Adipose tissue (tissue), 3 donors: ENCODE results near the gene VWA8. TPM values are rescaled to one million over a fixed set of nuclear protein-coding genes. Genes with fewer than 3 reads are reported as not detected.

Experiments
- H3K27ac ChIP-seq: one replicate; pipeline ENCODE4 v1.5.1; 2013; ENCODE audit warnings: low read depth, low read length
- WGBS, 3 donors: extraction: QIAGEN DNeasy Blood & Tissue Kit; methylation state at CpG; one replicate each; pipeline ENCODE4 v1.1.7; 2013; 5-methylcytosine and 5-hydroxymethylcytosine counted together
- polyA plus RNA-seq, 3 donors: library from polyadenylated mRNA; stranded (reverse); fragments of 200-250 nt; gene quantifications; one replicate each; pipeline ENCODE4 v1.2.3, GENCODE V29; 2013
- donor health status: healthy with polysubstance abuse.
- donor health status: Bipolar disorder and iron deficiency.
- donor health status: healthy.

The VWA8 gene
- polyA plus RNA-seq: 1 to 10 TPM; 4.5 to 7.7 (median 5.1) TPM

DNA sequence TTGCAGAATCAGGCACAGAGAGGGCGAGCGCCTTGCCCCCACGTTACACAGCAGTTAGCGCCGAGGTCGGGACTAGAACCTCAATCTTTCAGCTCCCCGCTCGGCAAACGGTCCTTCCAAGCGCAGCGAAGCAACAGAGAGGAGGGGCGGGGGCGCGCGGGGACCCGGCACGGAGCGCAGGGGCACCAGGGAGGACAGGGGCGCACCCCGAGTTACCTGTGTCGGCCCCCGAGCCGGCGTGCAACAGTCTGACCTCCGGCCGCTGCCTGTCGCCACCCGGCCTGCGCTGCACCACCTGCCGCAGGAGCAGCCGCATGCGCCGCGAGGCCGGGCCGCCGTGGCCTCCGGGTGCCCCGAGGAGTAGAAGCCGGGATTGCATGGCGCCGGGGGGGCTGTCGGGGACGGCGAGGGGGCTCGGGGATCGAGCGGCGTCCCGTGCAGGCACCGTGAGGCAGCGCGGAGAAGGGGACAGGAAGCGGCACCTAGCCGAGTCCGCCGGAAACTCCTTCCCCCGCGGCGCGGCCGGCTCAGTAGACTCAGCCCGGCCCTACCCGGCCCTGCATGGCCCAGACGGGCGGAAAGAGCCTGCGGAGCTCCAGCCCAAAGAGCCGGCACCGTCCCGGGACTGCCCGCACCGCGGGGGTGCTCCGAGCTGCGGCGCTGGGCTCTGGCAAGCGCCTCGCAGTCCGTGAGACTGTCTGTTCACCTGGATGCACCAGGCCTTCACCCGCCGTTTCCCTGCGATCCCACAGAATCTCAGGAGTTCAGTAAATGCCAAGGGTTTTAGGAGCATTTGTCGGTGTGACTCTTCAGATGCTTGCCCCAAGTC, at the start of gene VWA8:
Gene VWA8, minus strand, starts transcription at position 473 of the 829 bp plus-strand sequence. Its CDS starts 94 bp downstream, at position 379.
- 1% methylated on average over 69 to 83 of the region's 83 CpGs for WGBS, 3 donors

DNA sequence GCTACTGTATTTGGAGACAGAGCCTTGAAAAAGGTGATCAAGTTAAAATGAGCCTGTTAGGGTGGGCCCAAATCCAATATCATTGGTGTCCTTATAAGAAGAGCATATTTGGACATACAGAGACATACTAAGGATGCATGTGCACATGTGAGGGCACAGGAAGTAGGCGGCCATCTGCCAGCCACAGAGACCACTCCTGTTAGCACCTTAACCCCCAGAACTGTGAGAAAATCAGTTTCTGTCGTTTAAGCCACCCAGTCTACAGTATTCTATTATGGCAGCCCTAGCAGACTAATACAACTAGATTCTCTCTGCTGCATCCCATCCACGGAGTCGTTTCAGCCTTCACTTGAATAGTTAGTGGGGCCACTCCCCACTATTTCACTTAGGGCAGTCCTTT, 48.1 kb upstream of the VWA8 start:
- WGBS, 3 donors: 90 to 95% (median 92%) methylated on average over 4 of the region's 4 CpGs
- no peak overlapping the region for H3K27ac ChIP-seq

More for the DNA sequence above, at the start of gene VWA8:
- peak within 1 kb of the TSS; percentile 90 for H3K27ac ChIP-seq

DNA sequence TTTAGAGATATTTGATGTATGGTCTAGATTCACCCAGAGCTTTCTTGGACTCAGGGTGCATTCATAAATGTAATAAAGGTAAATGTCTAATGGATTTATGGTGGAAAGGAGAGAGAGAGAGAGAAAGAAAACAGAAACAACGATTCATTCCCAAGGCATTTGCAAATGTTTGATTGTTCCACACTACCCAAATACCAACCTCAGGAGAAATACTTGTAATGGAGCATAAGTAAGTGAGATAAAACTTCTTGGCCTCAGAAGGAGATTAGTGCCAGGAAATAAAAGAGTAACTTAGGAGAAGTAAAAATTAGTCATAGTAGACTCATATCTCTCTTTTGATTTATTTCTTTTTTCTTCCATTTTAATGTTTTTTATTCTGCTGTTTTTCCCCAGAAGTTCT, 46.9 kb upstream of the VWA8 start:
- 50 to 55% (median 51%) methylated on average over 1 of the region's 1 CpG for WGBS, 3 donors
- H3K27ac ChIP-seq: no peak overlapping the region

DNA sequence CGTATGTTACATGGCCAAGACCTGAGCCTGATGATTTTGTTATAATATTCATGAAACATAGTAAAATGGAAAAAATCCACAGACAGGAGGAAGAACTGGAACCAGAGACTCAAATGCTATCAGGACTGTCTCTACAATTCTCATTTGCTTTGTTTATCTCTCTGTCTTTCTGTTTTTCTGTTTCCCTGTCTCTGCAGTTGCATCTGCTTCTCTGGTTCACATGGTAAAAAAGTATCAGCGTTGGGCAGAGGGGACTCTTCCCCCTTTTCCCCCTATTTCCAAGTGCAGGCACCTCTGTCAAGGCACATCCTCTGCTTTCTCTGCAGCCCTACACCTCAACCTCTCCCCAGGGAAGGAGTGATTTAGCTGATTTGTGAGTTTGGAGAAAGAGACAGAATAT, 41.2 kb upstream of the VWA8 start:
- 63 to 83% (median 68%) methylated on average over 2 of the region's 2 CpGs for WGBS, 3 donors
- H3K27ac ChIP-seq: no peak overlapping the region

DNA sequence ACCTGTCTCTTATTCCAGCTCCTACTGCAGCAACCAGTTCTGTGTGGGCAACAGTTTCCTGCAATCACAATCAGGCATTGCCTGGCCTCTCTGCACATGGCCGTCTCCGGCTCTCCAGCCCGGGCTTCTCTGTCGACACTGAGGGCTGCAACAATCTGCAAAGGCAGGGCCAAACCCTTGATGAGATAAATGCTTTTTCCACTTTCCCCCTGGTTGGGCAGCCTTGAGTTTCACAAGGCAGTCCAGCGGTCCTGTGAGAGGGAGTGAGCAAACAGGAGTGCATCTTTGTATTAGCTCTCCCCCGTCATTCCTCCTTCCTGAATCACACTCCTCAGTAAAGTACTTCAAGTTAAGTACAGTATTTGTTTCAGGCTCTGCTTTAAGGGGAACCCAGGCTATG, 40.7 kb upstream of the VWA8 start:
- no peak overlapping the region for H3K27ac ChIP-seq
- 34 to 54% (median 52%) methylated on average over 6 of the region's 6 CpGs for WGBS, 3 donors

DNA sequence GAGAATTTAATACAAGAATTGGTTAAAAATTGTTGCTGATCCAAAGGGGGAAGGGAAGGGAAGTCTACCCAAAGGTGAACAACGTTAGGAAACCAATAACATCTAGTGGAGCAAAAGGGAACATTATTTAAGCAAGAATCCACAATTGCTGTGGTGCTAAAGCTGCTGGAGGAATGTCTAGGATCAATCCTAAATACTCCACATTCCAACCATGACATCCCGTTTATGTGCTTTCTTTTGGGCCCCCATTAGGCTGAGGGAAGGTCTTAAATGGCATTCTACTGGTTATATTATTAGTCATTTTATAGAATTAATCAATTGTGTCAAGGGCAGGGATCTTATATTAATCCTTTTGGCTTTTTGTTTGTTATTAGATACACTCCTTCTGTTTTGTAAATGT, 39.9 kb upstream of the VWA8 start:
- no peak overlapping the region for H3K27ac ChIP-seq
- WGBS, 3 donors: 54 to 59% (median 58%) methylated on average over 2 of the region's 2 CpGs

DNA sequence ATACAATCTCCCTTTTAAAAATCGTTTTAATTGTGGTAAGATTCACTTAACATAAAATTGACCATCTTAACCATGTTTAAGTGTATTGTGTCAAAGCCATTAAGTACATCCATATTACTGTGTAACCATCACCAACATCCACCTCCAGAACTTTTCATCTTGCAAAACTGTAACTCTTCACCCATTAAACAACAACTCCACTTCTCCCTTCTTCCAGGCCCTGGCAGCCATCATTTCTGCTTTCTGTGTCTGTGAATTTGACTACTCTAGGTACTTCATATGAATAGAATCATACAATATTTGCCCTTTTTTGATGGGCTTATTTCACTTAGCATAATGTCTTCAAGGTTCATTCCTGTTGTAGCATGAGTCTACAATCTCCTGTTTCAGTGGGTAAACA, 36.5 kb upstream of the VWA8 start:
- 61 to 100% (median 82%) methylated on average over 1 of the region's 1 CpG for WGBS, 3 donors
- no peak overlapping the region for H3K27ac ChIP-seq

DNA sequence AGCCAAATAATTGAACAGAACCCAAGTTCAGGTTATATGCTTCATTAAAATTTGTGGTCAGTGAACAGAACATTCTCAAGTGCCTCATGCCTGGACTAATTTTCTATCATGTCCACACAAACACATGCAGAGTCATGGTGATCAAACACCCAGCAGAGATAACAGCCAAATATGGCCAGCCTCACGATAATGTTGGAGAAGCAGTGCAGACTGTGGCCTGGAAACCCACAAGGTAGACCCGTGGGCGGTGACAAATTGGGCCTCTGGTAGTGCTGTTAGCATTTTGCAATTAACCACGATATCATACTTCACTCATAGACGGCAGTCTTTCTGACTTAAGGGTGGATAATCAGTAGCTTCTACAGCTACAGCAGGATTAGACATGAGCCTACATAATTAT, 35.0 kb upstream of the VWA8 start:
- WGBS, 3 donors: 36 to 62% (median 56%) methylated on average over 5 of the region's 5 CpGs

DNA sequence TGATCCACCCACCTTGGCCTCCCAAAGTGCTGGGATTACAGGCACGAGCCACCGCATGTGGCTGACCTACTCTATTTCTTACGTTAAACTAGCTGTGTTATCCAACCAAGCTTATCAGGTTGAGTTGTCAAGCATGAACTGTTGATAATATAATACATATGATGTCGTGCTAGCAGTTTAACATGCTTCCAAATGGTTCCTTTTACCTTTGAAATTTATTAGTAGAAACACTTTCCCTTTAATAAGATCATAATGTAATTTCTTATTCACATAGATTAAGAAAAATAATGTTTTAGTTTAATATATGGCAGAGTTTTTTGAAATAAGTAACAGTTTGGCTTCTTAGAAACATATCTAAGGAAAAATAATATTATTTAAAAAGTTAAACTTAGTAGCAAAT, 34.4 kb upstream of the VWA8 start:
- no peak overlapping the region for H3K27ac ChIP-seq
- WGBS, 3 donors: 77 to 93% (median 89%) methylated on average over 4 of the region's 4 CpGs

More for the DNA sequence above, 35.0 kb upstream of the VWA8 start:
- H3K27ac ChIP-seq: no peak overlapping the region

DNA sequence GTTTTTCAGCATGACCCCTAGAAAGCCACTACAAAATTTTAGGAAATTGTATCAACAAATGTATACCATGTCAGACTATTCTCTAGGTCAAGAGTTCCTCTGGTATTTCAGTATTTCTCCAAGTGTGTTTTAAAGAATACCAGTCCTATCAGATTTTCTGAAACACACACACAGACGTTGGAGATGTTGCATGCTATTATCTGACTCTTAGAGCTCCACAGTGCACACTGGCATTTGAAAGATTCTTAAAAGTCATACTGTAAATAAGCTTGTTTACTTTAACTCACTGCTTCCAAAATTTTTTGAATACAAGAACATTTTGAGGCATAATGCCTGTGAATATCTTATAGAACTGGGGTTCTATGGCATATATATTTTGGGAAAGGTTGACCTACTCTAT, 33.8 kb upstream of the VWA8 start:
- 80 to 90% (median 81%) methylated on average over 1 of the region's 1 CpG for WGBS, 3 donors
- H3K27ac ChIP-seq: no peak overlapping the region

DNA sequence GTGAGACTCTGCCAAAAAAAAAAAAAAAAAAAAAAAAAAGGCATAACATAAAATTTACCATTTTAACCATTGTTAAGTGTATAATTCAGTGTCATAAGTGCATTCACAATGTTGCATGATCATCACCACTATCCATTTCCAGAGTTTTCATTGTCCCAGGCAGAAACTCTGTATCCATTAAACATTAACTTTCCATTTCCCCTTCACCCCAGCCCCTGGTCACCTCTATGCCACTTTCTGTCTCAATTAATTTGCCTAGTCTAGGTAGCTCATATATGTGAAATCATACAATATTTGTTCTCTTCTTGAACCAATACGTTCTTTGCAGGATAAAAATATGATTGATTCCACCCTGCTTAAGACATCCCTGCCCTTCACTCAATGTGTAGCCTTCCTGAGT, 31.0 kb upstream of the VWA8 start:
- WGBS, 3 donors: 44 to 83% (median 74%) methylated on average over 1 of the region's 1 CpG

DNA sequence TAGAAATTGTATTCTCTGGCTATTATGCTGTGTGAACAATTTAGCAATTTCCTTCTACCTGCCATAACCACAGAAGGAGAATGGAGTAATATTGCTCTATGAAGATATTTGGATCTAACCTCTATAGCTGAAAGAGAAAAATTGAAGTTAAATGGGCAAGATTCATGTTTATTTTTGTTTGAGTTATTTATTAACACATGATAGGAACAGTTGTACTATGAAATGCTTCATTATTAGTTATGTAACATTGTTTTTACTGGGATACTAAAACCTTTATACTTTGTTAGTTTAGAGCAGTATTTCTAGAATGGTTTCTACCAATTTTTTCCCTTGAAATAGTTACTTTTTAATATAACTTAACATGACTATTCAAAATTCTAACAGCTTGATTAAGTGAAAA, 27.3 kb upstream of the VWA8 start:
- H3K27ac ChIP-seq: no peak overlapping the region

More for the DNA sequence above, 31.0 kb upstream of the VWA8 start:
- no peak overlapping the region for H3K27ac ChIP-seq

DNA sequence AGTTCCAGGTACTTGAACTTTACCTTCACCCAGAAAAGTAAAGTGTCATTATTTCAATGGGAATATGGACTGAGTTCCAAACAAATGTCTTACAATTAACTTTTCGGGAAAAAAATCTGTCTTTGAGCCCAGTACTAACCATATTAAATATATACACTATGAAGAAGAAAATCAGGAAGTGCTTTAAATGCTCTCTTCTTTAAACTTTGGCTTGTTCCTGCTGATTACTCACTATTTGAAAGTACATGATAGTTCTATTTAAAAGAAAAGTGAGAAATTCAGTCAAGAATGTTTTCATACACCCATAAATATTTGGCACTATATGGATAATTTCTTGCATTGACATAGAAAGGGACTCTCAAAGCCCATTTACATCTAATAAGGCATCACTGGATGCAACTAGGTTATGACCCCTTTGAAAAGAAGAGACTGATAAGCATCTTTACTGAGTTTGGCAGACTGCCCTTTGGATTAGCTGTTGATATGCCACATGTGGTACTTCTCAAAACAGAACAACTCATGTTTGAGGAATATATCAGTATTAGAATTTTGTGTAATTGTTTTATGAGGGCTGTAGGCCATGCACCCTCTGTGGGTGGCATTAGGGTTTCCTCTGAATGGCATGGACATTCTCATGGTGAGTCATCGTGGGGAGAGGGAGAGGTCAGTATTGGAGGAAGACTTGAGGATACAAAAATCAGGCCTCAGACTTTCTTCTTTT, 25.0 kb upstream of the VWA8 start:
- 77 to 90% (median 80%) methylated on average over 2 of the region's 2 CpGs for WGBS, 3 donors
- H3K27ac ChIP-seq: no peak overlapping the region

DNA sequence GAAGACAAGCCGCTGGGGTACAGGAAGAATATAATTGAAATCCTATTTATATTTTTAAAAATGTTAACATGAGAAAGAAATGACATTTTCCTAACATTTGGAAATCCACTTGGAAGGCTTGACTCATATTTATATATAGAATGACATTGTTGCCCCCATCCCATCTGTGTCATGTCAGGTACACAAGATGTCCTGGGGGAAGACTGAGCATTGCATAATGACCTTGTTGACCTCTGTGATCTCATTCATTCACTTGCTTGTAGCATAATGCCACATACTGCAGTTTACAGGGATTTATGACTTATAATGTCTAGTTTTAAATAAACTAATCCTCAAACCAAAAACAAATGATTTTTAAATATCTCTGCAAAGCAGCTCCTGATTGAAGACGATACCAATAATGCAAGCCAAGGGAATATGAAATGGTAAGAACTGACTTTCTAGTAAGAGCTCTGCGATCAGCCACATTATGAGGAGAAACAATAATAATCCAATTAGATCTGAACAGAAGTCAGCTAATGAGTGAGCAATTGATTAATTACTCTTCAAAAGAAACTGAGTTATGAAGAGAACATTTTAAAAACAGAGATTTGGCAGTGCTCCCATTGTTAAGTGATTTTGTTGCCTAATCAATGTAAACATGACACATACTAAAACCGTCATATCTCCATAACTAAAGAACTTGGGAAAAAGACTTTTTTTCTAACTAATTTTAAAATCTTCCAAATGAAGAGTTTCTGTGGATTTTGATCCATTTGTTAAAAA, 21.2 kb upstream of the VWA8 start:
- WGBS, 3 donors: 79 to 85% (median 84%) methylated on average over 4 of the region's 4 CpGs
- H3K27ac ChIP-seq: no peak overlapping the region

DNA sequence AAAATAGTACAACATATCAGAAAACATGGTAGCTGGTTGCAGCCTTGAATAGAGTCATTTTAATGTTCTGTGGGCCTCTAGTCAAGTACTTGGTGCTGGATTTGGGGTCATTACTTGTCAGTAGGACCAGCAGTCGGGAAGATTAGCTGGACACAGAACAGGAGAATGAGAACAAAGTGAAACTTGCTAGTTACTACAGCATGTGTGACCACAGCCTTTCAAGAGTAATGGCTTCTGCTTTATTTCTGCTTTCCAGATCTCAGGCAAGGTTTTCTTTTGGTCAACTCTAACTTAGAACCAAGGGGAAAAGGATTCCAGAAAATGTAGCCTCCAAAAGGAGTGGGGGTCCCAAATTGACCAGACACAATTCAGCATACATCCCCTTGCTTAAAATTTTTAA, 17.1 kb upstream of the VWA8 start:
- no peak overlapping the region for H3K27ac ChIP-seq
- 59 to 74% (median 63%) methylated on average over 1 of the region's 1 CpG for WGBS, 3 donors

DNA sequence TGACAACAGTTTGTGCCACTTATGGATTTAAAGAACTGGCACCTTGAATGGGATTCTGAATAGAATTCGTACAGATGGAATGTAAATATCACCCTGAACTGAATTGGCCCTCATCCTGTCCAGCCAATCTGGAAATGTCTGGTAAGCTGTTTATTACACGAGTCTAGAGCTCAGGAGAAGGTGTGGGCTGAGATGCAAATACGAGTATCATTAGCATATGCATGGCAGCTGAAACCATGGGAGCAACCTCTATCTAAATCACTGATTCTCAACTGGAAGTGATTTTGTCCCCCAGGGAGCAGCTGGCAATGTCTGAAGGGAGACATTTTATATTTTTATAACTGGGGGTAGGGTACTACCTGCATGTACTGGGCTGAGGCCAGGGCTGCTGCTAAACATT, 15.6 kb upstream of the VWA8 start:
- 69 to 77% (median 70%) methylated on average over 3 of the region's 3 CpGs for WGBS, 3 donors
- H3K27ac ChIP-seq: no peak overlapping the region

DNA sequence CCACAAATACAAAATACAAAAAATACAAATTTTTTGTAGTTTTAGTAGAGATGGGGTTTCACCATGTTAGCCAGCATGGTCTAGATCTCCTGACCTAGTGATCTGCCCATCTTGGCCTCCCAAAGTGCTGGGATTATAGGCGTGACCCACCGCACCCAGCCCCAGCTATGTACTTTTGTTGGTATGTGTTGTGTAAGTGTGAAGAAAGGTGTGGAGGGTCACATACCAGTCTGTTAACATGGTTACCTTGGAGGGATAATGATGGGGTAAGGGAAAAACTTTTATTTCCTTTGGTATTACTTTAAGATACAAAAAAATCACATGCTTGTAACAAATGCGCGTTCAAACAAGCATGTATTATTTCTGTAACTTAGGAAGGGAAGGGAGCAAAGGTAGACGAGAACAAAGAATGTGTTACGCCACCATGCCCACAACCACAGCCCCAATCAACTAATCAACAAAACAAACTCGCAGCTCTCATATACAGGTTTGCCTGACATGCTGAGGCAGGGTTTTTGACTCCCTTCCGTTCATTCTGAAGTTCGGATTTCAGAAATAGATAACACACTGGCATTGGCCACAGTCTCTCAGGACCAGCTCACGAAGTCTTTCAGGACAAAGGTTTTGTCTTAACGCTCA, 13.5 kb upstream of the VWA8 start:
- no peak overlapping the region for H3K27ac ChIP-seq
- 87 to 89% (median 88%) methylated on average over 11 of the region's 11 CpGs for WGBS, 3 donors

DNA sequence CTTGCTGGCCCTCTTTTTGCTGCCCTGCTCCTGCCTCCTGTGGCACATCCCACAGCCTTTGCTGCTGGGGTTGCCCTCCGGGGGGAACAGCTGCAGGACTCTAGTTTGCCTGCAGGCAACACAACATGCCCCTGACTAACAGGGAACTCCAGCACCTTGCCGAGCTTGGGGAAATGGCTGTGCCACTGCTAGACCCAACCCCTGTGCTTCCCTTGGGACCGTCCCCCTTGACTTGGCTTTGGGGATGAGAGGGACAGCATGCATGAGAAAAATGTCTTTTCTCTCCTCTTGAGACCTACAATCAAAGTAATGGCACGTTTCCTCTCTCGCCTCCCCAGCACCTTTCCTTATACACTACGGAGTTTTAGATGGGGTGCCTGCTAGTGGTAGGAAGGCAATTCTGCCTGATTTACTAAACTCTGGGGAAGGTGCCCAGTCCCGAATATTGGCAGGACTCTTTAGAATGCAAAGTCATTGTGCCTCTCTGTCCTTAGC, 12.4 kb upstream of the VWA8 start:
- H3K27ac ChIP-seq: no peak overlapping the region
- WGBS, 3 donors: 48 to 69% (median 67%) methylated on average over 7 of the region's 7 CpGs
